GM12874 (cell line): Measurements from ENCODE around the gene PHTF1.

Experiments
- CTCF ChIP-seq: IDR thresholded peaks from 2 replicates; pipeline ENCODE4 v1.5.1; 2011; ENCODE audit warnings: low read depth, mild to moderate bottlenecking, control low read depth, low read length, moderate library complexity; ENCODE audit not compliant: insufficient read depth

Gene PHTF1

DNA sequence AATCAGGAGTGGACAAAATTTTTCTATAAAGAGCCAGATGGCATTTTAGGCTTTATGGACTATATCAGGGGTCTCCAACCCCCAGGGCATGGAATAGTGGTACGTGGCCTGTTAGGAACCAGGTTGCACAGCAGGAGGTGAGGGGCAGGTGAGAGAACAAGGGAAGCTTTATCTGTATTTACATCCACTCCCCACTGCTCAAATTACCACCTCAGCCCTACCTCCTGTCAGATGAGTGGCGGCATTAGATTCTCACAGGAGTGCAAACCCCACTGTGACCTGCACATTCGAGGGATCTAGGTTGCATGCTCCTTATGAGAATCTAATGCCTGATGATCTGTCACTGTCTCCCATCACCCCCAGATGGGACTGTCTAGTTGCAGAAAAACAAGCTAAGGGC, 13.9 kb downstream of the PHTF1 start:
- no peak for TF ChIP-seq CTCF

DNA sequence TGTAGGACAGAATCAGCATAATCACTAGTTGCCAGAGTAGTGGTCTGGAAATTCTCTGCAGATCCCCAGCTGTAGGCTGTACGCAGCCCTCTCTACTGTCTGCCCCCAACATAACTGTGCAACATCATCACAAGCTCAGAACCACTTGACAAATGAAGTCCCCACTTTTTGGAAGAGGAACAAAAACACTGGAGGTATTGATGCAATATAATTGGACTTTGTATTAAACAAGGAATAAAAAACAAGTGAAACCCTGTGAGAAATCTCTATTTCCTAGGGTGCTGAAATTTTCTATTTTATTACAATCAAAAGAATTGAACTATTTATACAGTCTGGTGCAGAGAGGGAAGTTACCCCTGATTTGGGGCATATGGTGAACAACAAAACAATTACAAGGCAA, 15.2 kb downstream of the PHTF1 start:
- no peak for TF ChIP-seq CTCF

GRCh38 chr1:113742515-113742914, 16.8 kb downstream of the PHTF1 start:
- no peak for TF ChIP-seq CTCF

- TF ChIP-seq CTCF = no peak
Measured at GRCh38 chr1:113734357-113735055, 24.8 kb downstream of the PHTF1 start.

DNA sequence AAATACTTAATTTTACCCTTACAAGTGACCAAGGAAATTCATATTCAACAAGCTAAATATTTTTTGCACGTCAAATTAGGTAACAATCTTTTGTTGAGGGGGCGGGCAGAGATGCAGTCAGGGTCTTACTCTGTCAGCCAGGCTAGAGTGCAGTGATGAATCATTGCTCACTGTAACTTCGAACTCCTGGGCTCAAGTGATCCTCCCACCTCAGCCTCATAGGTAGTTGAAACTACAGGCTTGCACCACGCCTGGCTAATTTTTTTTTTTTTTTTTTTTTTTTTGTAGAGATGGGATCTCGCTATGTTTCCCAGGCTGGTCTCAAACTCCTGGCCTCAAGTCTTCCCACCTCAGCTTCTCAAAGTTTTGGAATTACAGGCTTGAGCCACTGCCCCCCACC, 26.5 kb downstream of the PHTF1 start:
- no peak for TF ChIP-seq CTCF

DNA sequence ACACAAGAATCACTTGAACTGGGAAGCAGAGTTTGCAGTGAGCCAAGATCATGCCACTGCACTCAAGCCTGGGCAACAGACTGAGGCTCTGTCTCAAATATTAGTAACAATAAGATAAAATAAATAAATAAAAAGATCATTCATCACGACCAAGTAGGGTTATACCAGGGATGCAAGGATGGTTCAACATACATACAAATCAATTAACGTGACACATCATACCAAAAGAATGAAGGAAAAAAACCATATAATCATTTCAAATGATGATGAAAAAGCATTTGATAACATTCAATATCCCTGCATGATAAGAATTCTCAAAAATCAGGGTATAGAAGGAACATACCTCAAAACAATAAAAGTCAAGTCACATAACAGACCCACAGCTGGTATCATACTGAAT, 38.3 kb downstream of the PHTF1 start:
- no peak for TF ChIP-seq CTCF

GRCh38 chr1:113714606-113715269, 44.5 kb downstream of the PHTF1 start:
- TF ChIP-seq CTCF = no peak
